RCC 7860 (cell line): Measurements from ENCODE around the gene PATZ1.

ENCODE experiments used
- DNase-seq: peaks from one replicate; pipeline ENCODE4 v3.0.0-alpha.2; 2015; ENCODE audit warnings: low spot score
- FAIRE-seq: peaks from 2 replicates; lab custom pipeline; 2012; peaks lifted over from hg19 to GRCh38; lab: Jason Lieb, UNC

The PATZ1 gene

DNA sequence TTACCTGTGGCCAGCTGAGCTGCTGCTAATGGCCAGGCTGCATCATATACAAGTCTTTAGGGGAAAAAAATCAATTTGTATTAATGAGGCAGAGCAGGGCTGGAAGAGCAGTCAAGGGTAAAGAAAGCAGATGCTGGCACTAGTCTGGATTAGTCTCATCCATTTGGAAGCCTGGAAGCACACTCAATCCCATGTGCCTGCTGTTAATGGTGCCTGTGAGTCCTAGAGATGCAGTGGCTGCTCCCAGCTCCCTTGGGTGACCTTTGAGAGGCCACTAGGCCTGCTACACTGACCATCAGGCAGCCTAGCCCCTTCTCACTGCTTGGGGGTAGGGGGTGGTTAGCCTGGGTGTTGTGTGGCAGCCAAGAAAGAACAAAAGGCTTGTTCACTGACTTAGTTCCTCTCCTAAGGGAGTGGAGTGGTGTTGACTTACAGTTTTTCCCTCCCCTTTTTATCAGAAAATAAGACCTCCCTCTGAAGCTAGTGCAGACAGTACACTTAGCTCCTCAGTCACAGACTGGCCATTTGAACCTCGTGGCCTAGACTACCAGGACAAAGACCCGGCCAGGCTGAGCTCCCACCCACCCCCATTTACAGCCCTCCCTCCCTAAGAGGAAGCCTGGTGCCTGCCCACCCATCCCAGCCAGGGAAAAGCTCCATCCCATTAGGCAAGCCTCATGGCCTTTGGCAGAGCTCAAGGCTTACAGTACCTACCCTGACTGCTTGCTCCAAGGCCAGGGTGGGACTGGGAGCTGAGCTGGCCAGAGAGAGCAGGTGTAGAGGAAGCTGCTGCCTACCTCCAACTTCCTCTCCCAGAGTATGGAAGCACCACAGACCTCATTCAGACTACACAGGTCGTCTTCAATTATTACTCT lies 61.6 kb downstream of the PATZ1 start:
- DNase-seq (no peak), FAIRE-seq (no peak)

DNA sequence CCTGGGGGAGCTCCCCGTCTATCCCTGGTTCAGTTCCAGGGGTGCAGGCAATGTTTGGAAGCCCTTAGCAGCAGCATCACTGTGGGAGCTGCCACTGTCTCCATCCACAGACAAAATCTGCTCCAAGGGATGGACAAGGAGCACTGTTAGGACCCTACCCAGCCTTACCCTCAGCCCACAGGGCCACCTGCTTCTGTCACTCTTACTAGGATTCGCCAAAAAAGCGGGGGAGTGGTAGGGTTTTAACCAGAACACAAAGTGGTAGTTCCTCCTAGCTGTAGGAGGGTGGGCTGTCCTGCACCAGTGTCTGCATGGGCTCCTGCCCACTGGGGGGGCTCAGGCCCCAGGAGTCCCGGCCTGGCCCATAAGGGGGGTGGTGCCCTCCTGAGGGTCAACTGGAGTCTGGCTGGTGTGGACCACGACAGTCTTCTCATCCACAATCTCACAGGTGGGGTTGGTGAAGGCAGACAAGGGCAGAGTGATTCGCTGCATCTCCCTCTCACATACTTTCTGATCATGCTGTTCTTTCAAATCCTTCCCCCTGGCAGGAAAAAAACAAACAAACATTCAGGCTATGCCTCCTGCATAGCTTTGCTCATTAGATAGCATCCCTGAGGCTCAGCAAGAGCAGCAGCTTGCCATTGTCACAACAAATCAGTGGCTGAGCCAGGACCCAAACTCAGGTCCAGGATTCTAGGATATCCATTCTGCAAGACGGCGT lies 63.2 kb downstream of the PATZ1 start:
- FAIRE-seq (no peak), DNase-seq (no peak)

DNA sequence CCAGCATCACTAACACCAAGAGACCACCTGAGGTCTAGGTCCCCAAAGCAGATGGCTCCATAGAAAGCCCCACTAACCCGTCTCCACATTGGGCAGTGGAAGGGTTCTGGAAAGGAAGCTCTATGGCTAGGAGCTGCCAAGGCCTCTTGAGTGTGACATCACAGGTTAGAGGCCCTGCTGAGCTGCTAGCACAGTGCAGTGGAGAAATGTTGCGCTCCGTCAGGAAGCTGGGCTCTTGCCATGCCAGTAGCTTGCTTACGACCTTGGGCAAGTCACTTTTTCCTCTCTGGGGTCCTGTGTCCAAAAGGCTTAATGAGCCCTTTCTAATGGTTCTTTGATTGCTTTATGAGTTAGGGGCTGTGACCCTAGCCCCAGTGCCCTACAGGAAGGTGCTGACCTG lies 64.4 kb downstream of the PATZ1 start:
- no peak for FAIRE-seq
- DNase-seq = no peak

GRCh38 chr22:31279821-31280505 lies 66.2 kb downstream of the PATZ1 start:
- DNase-seq = no peak
- FAIRE-seq = no peak

GRCh38 chr22:31279327-31279669 lies 66.8 kb downstream of the PATZ1 start:
- no peak for FAIRE-seq
- DNase-seq = no peak

- DNase-seq (no peak), FAIRE-seq (no peak)
These were observed 67.4 kb downstream of the PATZ1 start for GRCh38 chr22:31278626-31279326.

DNA sequence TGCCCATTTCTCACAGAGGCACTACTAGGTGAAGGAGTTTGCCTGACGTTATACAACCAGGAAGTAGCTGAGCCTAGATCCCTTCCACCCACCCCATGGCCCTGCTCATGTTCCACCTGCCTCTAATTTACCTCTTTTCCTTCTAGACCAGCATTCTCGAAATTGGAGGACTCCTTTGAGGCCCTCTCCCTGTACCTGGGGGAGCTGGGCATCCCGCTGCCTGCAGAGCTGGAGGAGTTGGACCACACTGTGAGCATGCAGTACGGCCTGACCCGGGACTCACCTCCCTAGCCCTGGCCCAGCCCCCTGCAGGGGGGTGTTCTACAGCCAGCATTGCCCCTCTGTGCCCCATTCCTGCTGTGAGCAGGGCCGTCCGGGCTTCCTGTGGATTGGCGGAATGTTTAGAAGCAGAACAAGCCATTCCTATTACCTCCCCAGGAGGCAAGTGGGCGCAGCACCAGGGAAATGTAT lies 68.0 kb downstream of the PATZ1 start:
- no peak for FAIRE-seq
- no peak for DNase-seq

GRCh38 chr22:31277741-31278140 lies 68.4 kb downstream of the PATZ1 start:
- DNase-seq = no peak
- no peak for FAIRE-seq

GRCh38 chr22:31276426-31277167 lies 69.5 kb downstream of the PATZ1 start:
- no peak for FAIRE-seq
- no peak for DNase-seq
